Measurements from ENCODE around the gene FXYD3. TPM values are rescaled to one million over a fixed set of nuclear protein-coding genes. Genes with fewer than 3 reads are reported as not detected.

Gene FXYD3
- total RNA-seq, 1 experiment from 2014 or later = 6.9 TPM

DNA sequence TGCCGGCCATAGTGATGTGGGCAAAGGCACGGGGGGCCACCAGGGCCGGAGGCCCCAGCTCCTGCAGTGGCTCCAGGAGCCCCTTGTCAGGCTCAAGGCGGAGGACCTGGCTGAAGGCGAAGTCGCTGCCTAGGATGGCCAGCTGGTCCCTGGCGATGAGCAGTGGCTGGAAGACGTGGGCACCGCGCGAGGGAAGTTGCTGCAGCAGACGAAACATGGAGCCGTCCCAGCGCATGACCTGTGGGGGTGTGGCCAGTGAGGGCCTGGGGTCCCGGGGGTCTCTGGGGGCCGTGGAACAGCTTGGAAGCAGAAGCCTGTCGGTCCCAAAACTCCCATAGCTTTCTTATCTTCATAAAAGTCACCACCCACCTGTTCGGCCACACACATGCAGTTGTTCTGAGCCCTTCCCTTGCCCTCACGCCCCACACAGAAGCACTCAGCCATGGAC, 9.7 kb downstream of the FXYD3 start:
- DNase-seq (ENCODE audit: unreplicated experiment) = no peak
- Mint-ChIP-seq H3K27me3 (ENCODE audit: insufficient read depth, unreplicated experiment) (no peaks in the 10 kb centered on the region), H3K27ac (ENCODE audit: low read depth, unreplicated experiment) (no peak overlapping the region), H3K9me3 (ENCODE audit: unreplicated experiment) (no peaks in the 10 kb centered on the region), H3K36me3 (ENCODE audit: insufficient read depth, unreplicated experiment) (peaks cover 5% of the 10 kb centered on the region), H3K4me3 (ENCODE audit: unreplicated experiment) (no peak overlapping the region), H3K4me1 (ENCODE audit: insufficient read depth, unreplicated experiment) (peaks cover 49% of the 10 kb centered on the region)
- BruUV-seq (replicated peaks) = no TSS peak
- intact Hi-C loops (cut with micrococcal nuclease) = no loop called here
- CTCF ChIA-PET = interaction anchor here (1.8 to 2.6 kb wide), 2 partner anchors 10 to 12 kb away, joined by 5 to 17 read pairs; partner anchors contain the start of gene FXYD3
- TF ChIP-seq, protein P1, sequence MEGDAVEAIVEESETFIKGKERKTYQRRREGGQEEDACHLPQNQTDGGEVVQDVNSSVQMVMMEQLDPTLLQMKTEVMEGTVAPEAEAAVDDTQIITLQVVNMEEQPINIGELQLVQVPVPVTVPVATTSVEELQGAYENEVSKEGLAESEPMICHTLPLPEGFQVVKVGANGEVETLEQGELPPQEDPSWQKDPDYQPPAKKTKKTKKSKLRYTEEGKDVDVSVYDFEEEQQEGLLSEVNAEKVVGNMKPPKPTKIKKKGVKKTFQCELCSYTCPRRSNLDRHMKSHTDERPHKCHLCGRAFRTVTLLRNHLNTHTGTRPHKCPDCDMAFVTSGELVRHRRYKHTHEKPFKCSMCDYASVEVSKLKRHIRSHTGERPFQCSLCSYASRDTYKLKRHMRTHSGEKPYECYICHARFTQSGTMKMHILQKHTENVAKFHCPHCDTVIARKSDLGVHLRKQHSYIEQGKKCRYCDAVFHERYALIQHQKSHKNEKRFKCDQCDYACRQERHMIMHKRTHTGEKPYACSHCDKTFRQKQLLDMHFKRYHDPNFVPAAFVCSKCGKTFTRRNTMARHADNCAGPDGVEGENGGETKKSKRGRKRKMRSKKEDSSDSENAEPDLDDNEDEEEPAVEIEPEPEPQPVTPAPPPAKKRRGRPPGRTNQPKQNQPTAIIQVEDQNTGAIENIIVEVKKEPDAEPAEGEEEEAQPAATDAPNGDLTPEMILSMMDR (IDR thresholded peaks at IDR 0.05; ENCODE audit: unreplicated experiment) = no peak
- POLR2A ChIA-PET = interaction anchor here (0.6 to 6.0 kb wide), 12 partner anchors 9 to 713 kb away, joined by 3 to 70 read pairs (median 6); partner anchors contain the start of genes FXYD3 and LGI4

DNA sequence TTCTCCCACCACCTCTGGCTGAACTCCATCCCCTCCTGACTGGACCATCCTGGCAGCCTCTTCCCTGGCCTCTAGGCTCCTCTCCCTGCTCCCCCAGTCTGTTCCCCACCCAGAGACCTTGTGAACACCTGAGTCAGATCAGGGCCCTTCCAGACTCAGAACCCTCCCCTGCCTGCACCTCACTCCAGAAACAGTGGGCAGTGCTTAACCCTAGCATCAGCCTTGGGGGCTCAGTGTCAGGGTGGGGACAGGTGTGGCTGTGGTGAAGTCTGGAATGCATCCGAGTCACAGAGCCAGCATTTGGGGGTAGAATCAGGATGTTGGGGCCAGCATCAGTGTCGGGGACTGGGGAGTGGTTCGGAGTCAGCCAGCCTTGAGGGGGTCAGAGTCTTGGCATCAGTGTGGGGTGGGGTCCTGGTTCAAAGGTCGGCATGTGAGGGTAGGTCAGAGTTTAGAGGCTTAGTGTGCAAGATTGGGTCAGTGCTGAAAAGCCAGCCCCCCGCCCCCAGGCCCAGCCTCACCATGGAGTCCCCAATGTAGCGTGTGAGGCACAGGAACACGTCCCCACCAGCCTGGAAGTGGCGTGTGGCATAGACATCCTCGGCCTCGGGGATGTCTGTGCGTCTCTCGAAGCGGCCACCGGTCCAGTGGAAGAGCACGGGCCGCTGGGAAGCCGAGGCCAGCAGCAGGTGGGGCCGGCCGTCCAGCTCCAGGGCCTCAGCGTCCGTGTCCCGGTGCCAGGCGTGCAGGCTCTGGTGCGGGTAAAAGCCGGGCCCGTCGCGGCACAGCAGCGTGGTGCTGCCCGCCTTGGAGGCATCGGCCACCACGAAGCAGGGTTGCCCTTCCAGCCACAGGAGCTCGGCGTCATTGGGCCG, 10.4 kb downstream of the FXYD3 start:
- ChIA-PET CTCF (interaction anchor here (1.2 to 3.1 kb wide), 6 partner anchors 10 to 59 kb away, joined by 3 to 23 read pairs (median 13); partner anchors contain the start of gene FXYD3), POLR2A (interaction anchor here (1.0 to 6.0 kb wide), 4 partner anchors 10 to 56 kb away, joined by 3 to 70 read pairs (median 12); partner anchors contain the start of gene FXYD3)
- DNase-seq (ENCODE audit: unreplicated experiment) = no peak
- H3K36me3 Mint-ChIP-seq (ENCODE audit: insufficient read depth, unreplicated experiment) = peaks cover 4% of the 10 kb centered on the region
- no TSS peak for BruUV-seq (replicated peaks)
- intact Hi-C loops (cut with micrococcal nuclease) = no loop called here
- no peaks in the 10 kb centered on the region for H3K27me3 Mint-ChIP-seq (ENCODE audit: insufficient read depth, unreplicated experiment)
- TF ChIP-seq, protein P1 (IDR thresholded peaks at IDR 0.05; ENCODE audit: unreplicated experiment) = no peak
- H3K27ac Mint-ChIP-seq (ENCODE audit: low read depth, unreplicated experiment) = no peak overlapping the region
- peaks cover 42% of the 10 kb centered on the region for H3K4me1 Mint-ChIP-seq (ENCODE audit: insufficient read depth, unreplicated experiment)
- H3K9me3 Mint-ChIP-seq (ENCODE audit: unreplicated experiment) = no peaks in the 10 kb centered on the region
- H3K4me3 Mint-ChIP-seq (ENCODE audit: unreplicated experiment) = no peak overlapping the region

DNA sequence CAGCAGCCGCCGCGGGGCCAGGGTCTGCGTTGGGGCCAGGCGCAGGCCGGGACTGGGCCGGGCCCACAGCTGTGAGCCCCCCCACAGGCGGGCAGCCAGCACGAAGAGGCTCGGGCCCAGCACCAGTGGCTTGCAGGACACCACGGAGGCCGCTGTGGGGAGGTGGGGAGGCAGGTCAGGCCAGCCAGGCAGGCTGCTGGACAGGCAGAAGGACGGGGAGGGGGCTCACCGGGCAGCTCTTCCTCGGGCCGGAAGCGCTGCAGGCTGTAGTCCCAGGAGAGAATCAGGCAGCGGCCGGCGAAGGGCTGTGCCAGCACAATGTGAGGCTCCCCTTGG, 11.0 kb downstream of the FXYD3 start:
- ChIA-PET CTCF (interaction anchor here (1.2 to 3.1 kb wide), 5 partner anchors 10 to 82 kb away, joined by 3 to 23 read pairs (median 9); no protein-coding TSS in a partner anchor), POLR2A (interaction anchor here (1.0 to 6.0 kb wide), 2 partner anchors 11 to 28 kb away, joined by 3 to 70 read pairs; partner anchors contain the start of gene FXYD3)
- Mint-ChIP-seq H3K27ac (ENCODE audit: low read depth, unreplicated experiment) (no peak overlapping the region), H3K9me3 (ENCODE audit: unreplicated experiment) (no peaks in the 10 kb centered on the region), H3K36me3 (ENCODE audit: insufficient read depth, unreplicated experiment) (peaks cover 4% of the 10 kb centered on the region), H3K4me1 (ENCODE audit: insufficient read depth, unreplicated experiment) (peaks cover 36% of the 10 kb centered on the region), H3K4me3 (ENCODE audit: unreplicated experiment) (no peak overlapping the region), H3K27me3 (ENCODE audit: insufficient read depth, unreplicated experiment) (no peaks in the 10 kb centered on the region)
- DNase-seq (ENCODE audit: unreplicated experiment) = no peak
- BruUV-seq (replicated peaks) = no TSS peak
- intact Hi-C loops (cut with micrococcal nuclease) = no loop called here
- TF ChIP-seq, protein P1 (IDR thresholded peaks at IDR 0.05; ENCODE audit: unreplicated experiment) = no peak

DNA sequence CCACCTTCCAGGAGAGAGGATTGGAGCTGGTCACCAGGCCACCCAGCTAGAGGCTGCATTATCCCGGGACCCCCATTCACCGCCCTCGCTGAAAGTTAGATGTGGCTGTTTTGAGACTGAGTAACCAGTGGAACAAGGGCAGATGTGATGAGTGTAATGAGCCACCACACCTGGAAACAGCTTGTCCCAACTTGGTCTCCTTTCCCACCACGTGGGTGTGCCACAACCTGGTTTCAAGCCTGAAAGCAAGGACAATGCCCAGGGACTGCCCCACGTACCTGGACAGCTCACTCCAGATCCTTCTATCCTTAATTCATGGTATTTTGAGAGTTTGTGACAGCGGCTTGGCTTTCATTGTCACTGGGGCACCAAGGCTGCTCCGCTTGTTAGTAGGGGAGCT, 12.2 kb downstream of the FXYD3 start:
- Mint-ChIP-seq H3K9me3 (ENCODE audit: unreplicated experiment) (no peaks in the 10 kb centered on the region), H3K4me1 (ENCODE audit: insufficient read depth, unreplicated experiment) (peaks cover 26% of the 10 kb centered on the region), H3K4me3 (ENCODE audit: unreplicated experiment) (no peak overlapping the region), H3K27ac (ENCODE audit: low read depth, unreplicated experiment) (no peak overlapping the region), H3K27me3 (ENCODE audit: insufficient read depth, unreplicated experiment) (no peaks in the 10 kb centered on the region), H3K36me3 (ENCODE audit: insufficient read depth, unreplicated experiment) (peaks cover 4% of the 10 kb centered on the region)
- intact Hi-C loops (cut with micrococcal nuclease) = no loop called here
- BruUV-seq (replicated peaks) = no TSS peak
- POLR2A ChIA-PET = interaction anchor here (0.7 to 6.0 kb wide), 6 partner anchors 8 to 71 kb away, joined by 3 to 70 read pairs (median 4); partner anchors contain the start of gene FXYD3
- TF ChIP-seq, protein P1 (IDR thresholded peaks at IDR 0.05; ENCODE audit: unreplicated experiment) = no peak
- DNase-seq (ENCODE audit: unreplicated experiment) = no peak
- CTCF ChIA-PET = interaction anchor here (0.6 to 3.1 kb wide), 8 partner anchors 9 to 190 kb away, joined by 3 to 23 read pairs (median 4); partner anchors contain the start of gene FXYD3
